ENCODE measurements around the gene CCDC71L. TPM values are rescaled to one million over a fixed set of nuclear protein-coding genes. Genes with fewer than 3 reads are reported as not detected.
"Not testable (repeated sequence)": the region's sequence is repeated elsewhere in the genome, so short reads cannot be mapped to it uniquely, and the experiment has no call there.

Gene CCDC71L
- polyA plus RNA-seq, 1 experiment, result 16.9 TPM

GRCh38 chr7:106678795-106679152 is 17.8 kb upstream of the CCDC71L start:
- DNase-seq (ENCODE audit: low read depth, low spot score), result no peak
- no peak overlapping the region for H3K4me3 ChIP-seq (ENCODE audit: low read depth, low read length)
- CTCF ChIA-PET, result interaction anchor here (0.6 to 1.7 kb wide), 5 partner anchors 18 to 1021 kb away, joined by 3 to 6 read pairs (median 4); partner anchors contain the start of gene CCDC71L
- no peaks in the 10 kb centered on the region for H3K9me3 ChIP-seq (ENCODE audit: control insufficient read depth, insufficient read depth, low read length)
- H3K27ac ChIP-seq (ENCODE audit: low read depth, low read length), result no peak overlapping the region
- POLR2A ChIA-PET, result no interaction called here
- no peaks in the 10 kb centered on the region for H3K27me3 ChIP-seq (ENCODE audit: control insufficient read depth, insufficient read depth, low read length)
- no peak for TF ChIP-seq CTCF (IDR thresholded peaks at IDR 0.05; ENCODE audit: low read depth, low read length)

GRCh38 chr7:106676506-106676905 is 15.5 kb upstream of the CCDC71L start:
- POLR2A ChIA-PET; H3K9me3 ChIP-seq (ENCODE audit: control insufficient read depth, insufficient read depth, low read length); H3K27me3 ChIP-seq (ENCODE audit: control insufficient read depth, insufficient read depth, low read length); H3K27ac ChIP-seq (ENCODE audit: low read depth, low read length); DNase-seq (ENCODE audit: low read depth, low spot score); CTCF ChIA-PET; H3K4me3 ChIP-seq (ENCODE audit: low read depth, low read length): not testable (repeated sequence)

GRCh38 chr7:106673688-106674087 is 12.7 kb upstream of the CCDC71L start:
- H3K27me3 ChIP-seq (ENCODE audit: control insufficient read depth, insufficient read depth, low read length); H3K9me3 ChIP-seq (ENCODE audit: control insufficient read depth, insufficient read depth, low read length); CTCF ChIA-PET; H3K4me3 ChIP-seq (ENCODE audit: low read depth, low read length); DNase-seq (ENCODE audit: low read depth, low spot score); POLR2A ChIA-PET; H3K27ac ChIP-seq (ENCODE audit: low read depth, low read length): not testable (repeated sequence)

- POLR2A ChIA-PET; H3K27ac ChIP-seq (ENCODE audit: low read depth, low read length); H3K4me3 ChIP-seq (ENCODE audit: low read depth, low read length); H3K27me3 ChIP-seq (ENCODE audit: control insufficient read depth, insufficient read depth, low read length); DNase-seq (ENCODE audit: low read depth, low spot score); H3K9me3 ChIP-seq (ENCODE audit: control insufficient read depth, insufficient read depth, low read length); CTCF ChIA-PET: not testable (repeated sequence)
These were observed 11.0 kb upstream of the CCDC71L start for GRCh38 chr7:106671930-106672329.

GRCh38 chr7:106671160-106671559 is 10.2 kb upstream of the CCDC71L start:
- Histone ChIP-seq H3K9me3 (ENCODE audit: control insufficient read depth, insufficient read depth, low read length) (no peaks in the 10 kb centered on the region; the same call in 1 of the 2 replicates), H3K27ac (ENCODE audit: low read depth, low read length) (no peak overlapping the region), H3K4me3 (ENCODE audit: low read depth, low read length) (no peak overlapping the region), H3K27me3 (ENCODE audit: control insufficient read depth, insufficient read depth, low read length) (no peaks in the 10 kb centered on the region)
- no peak for TF ChIP-seq CTCF (IDR thresholded peaks at IDR 0.05; ENCODE audit: low read depth, low read length)
- POLR2A ChIA-PET, result no interaction called here
- DNase-seq (ENCODE audit: low read depth, low spot score), result no peak
- CTCF ChIA-PET, result no interaction called here

GRCh38 chr7:106668861-106669524 is 8.0 kb upstream of the CCDC71L start:
- no peak overlapping the region for H3K4me3 ChIP-seq (ENCODE audit: low read depth, low read length)
- H3K9me3 ChIP-seq (ENCODE audit: control insufficient read depth, insufficient read depth, low read length), result no peaks in the 10 kb centered on the region; the same call in 1 of the 2 replicates
- no peak for DNase-seq (ENCODE audit: low read depth, low spot score)
- POLR2A ChIA-PET, result no interaction called here
- H3K27ac ChIP-seq (ENCODE audit: low read depth, low read length), result no peak overlapping the region
- TF ChIP-seq CTCF (IDR thresholded peaks at IDR 0.05; ENCODE audit: low read depth, low read length), result no peak
- CTCF ChIA-PET, result interaction anchor here (1.6 kb wide), 1 partner anchor 9 kb away, joined by 9 read pairs; the partner anchor contains the start of gene CCDC71L
- H3K27me3 ChIP-seq (ENCODE audit: control insufficient read depth, insufficient read depth, low read length), result no peaks in the 10 kb centered on the region

All from AG04450 (cell line).